WTC11 (cell line): ENCODE data around the gene PKP1. TPM values are rescaled to one million over a fixed set of nuclear protein-coding genes. Genes with fewer than 3 reads are reported as not detected.
A peak's percentile ranks its signal among the peaks of the same experiment; 100 is the strongest.
"Not testable (repeated sequence)": the region's sequence is repeated elsewhere in the genome, so short reads cannot be mapped to it uniquely, and the experiment has no call there.

Source experiments
- ATAC-seq: fragments of 200-7000 bp; cut with Tn5 transposase; 2 replicates; pipeline ENCODE4 v1.10.0; 2021; ENCODE audit warnings: mild to moderate bottlenecking, moderate library complexity
- Bru-seq: library from RNA; stranded (reverse); fragments of 400-500 nt; gene quantifications from one replicate; lab custom pipeline; 2021; lab: Mats Ljungman, UMichigan
- CTCF ChIA-PET: fragments of 300-600 bp; sonication (Branson Sonifier 250); formaldehyde crosslinking; loops from one replicate; lab custom pipeline; 2021; ENCODE audit warnings: antibody characterized with exemption; lab: Charles Lee
- POLR2A ChIA-PET: fragments of 350-600 bp; sonication (Branson Sonifier 250); formaldehyde crosslinking; loops from one replicate; lab custom pipeline; 2021; ENCODE audit warnings: antibody characterized with exemption; lab: Charles Lee
- DNase-seq: peaks from one replicate; pipeline ENCODE4 v3.0.0; 2021; ENCODE audit warnings: low spot score
- H3K27ac Mint-ChIP-seq: 2 replicates; pipeline ENCODE4 v1.8.0; 2021; ENCODE audit warnings: mixed read lengths
- H3K27me3 Mint-ChIP-seq: 2 replicates; pipeline ENCODE4 v1.8.0; 2021; ENCODE audit warnings: low read depth, mild to moderate bottlenecking, moderate library complexity, mixed read lengths
- H3K36me3 Mint-ChIP-seq: 2 replicates; pipeline ENCODE4 v1.8.0; 2021; ENCODE audit warnings: mixed read lengths
- H3K4me1 Mint-ChIP-seq: 2 replicates; pipeline ENCODE4 v1.8.0; 2022; ENCODE audit warnings: mixed read lengths
- H3K4me3 Mint-ChIP-seq: 2 replicates; pipeline ENCODE4 v1.8.0; 2021; ENCODE audit warnings: mild to moderate bottlenecking, moderate library complexity, mixed read lengths
- H3K9me3 Mint-ChIP-seq: 2 replicates; pipeline ENCODE4 v1.8.0; 2021; ENCODE audit warnings: mixed read lengths
- ETV6 ChIP-seq: sonication (generic); formaldehyde crosslinking; IDR thresholded peaks from 2 replicates; pipeline ENCODE4 v1.8.1; 2022; ENCODE audit warnings: mild to moderate bottlenecking, missing genetic modification reagents
- GABPB1 ChIP-seq: sonication (generic); formaldehyde crosslinking; IDR thresholded peaks from 2 replicates; pipeline ENCODE4 v1.8.1; 2023; ENCODE audit warnings: mild to moderate bottlenecking, missing genetic modification reagents
- IRF2 ChIP-seq: sonication (generic); formaldehyde crosslinking; IDR thresholded peaks from 2 replicates; pipeline ENCODE4 v1.8.0; 2022; ENCODE audit warnings: low read depth, missing genetic modification reagents, borderline replicate concordance
- JUN ChIP-seq: sonication (generic); formaldehyde crosslinking; IDR thresholded peaks from 2 replicates; pipeline ENCODE4 v1.8.0; 2023; ENCODE audit warnings: mild to moderate bottlenecking, missing genetic modification reagents
- NFATC4 ChIP-seq: fragments of 250-450 bp; sonication (Bioruptor Pico); IDR thresholded peaks from 2 replicates; pipeline ENCODE4 v1.9.0; 2021; ENCODE audit warnings: mild to moderate bottlenecking
- NFE2L1 ChIP-seq: sonication (generic); formaldehyde crosslinking; IDR thresholded peaks from 2 replicates; pipeline ENCODE4 v1.8.1; 2023; ENCODE audit warnings: missing genetic modification reagents
- NFYB ChIP-seq: sonication (generic); formaldehyde crosslinking; conservative IDR thresholded peaks from 2 replicates; pipeline ENCODE4 v1.8.0; 2022; ENCODE audit warnings: low read depth, missing genetic modification reagents
- SMAD4 ChIP-seq: sonication (generic); formaldehyde crosslinking; IDR thresholded peaks from 2 replicates; pipeline ENCODE4 v1.8.0; 2022; ENCODE audit warnings: mild to moderate bottlenecking, missing genetic modification reagents
- TEAD1 ChIP-seq: sonication (generic); formaldehyde crosslinking; IDR thresholded peaks from 2 replicates; pipeline ENCODE4 v1.8.0; 2022; ENCODE audit warnings: mild to moderate bottlenecking, missing genetic modification reagents
- ZBTB21 ChIP-seq: sonication (generic); formaldehyde crosslinking; IDR thresholded peaks from 2 replicates; pipeline ENCODE4 v1.8.1; 2023; ENCODE audit warnings: mild to moderate bottlenecking, missing genetic modification reagents, borderline replicate concordance
- ZNF317 ChIP-seq: sonication (generic); formaldehyde crosslinking; IDR thresholded peaks from 2 replicates; pipeline ENCODE4 v1.8.1; 2023; ENCODE audit warnings: low read depth, mild to moderate bottlenecking, moderate library complexity, missing genetic modification reagents, borderline replicate concordance
- long read RNA-seq, 3 experiments: library from RNA in 1 of 3; library from capped mRNA in 1 of 3; library from polyadenylated mRNA in 1 of 3; unstranded in 2 of 3; stranded (forward) in 1 of 3; transcript quantifications; one replicate each; pipeline ENCODE4 v2.0.0, GENCODE V29; 2021
- total RNA-seq: library from RNA; stranded (reverse); gene quantifications from 3 replicates; pipeline ENCODE4 v1.2.3, GENCODE V29; 2021
- TF ChIP-seq, protein P1 (sequence below): sonication (generic); formaldehyde crosslinking; IDR thresholded peaks from 2 replicates; pipeline ENCODE4 v1.8.0; 2022; ENCODE audit warnings: missing genetic modification reagents
- TF ChIP-seq, protein P2 (sequence below): sonication (generic); formaldehyde crosslinking; IDR thresholded peaks from 2 replicates; pipeline ENCODE4 v1.8.0; 2022; ENCODE audit warnings: mild to moderate bottlenecking, missing genetic modification reagents
- TF ChIP-seq, protein P3 (sequence below): sonication (generic); formaldehyde crosslinking; IDR thresholded peaks from 2 replicates; pipeline ENCODE4 v1.8.1; 2022; ENCODE audit warnings: mild to moderate bottlenecking, moderate library complexity, missing genetic modification reagents
- TF ChIP-seq, protein P4 (sequence below): sonication (generic); formaldehyde crosslinking; IDR thresholded peaks from 2 replicates; pipeline ENCODE4 v1.8.1; 2023; ENCODE audit warnings: mild to moderate bottlenecking, missing genetic modification reagents
- TF ChIP-seq, protein P5 (sequence below): sonication (generic); formaldehyde crosslinking; IDR thresholded peaks from 2 replicates; pipeline ENCODE4 v1.8.0; 2022; ENCODE audit warnings: mild to moderate bottlenecking, missing genetic modification reagents
- TF ChIP-seq, protein P6 (sequence below): fragments of 250-450 bp; sonication (Bioruptor Pico); IDR thresholded peaks from 2 replicates; pipeline ENCODE4 v2.1.2; 2022; ENCODE audit warnings: mild to moderate bottlenecking, moderate library complexity

The PKP1 gene, protein sequence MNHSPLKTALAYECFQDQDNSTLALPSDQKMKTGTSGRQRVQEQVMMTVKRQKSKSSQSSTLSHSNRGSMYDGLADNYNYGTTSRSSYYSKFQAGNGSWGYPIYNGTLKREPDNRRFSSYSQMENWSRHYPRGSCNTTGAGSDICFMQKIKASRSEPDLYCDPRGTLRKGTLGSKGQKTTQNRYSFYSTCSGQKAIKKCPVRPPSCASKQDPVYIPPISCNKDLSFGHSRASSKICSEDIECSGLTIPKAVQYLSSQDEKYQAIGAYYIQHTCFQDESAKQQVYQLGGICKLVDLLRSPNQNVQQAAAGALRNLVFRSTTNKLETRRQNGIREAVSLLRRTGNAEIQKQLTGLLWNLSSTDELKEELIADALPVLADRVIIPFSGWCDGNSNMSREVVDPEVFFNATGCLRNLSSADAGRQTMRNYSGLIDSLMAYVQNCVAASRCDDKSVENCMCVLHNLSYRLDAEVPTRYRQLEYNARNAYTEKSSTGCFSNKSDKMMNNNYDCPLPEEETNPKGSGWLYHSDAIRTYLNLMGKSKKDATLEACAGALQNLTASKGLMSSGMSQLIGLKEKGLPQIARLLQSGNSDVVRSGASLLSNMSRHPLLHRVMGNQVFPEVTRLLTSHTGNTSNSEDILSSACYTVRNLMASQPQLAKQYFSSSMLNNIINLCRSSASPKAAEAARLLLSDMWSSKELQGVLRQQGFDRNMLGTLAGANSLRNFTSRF
- total RNA-seq, result 0.18 to 0.41 TPM (median 0.24 TPM) in 3 replicates
- percentile 7 among the genes with signal in this experiment for Bru-seq, nascent RNA
- long read RNA-seq, experiment 1, result 0 reads
- long read RNA-seq, experiment 2, result 0 reads
- long read RNA-seq, experiment 3, result 0 reads

DNA sequence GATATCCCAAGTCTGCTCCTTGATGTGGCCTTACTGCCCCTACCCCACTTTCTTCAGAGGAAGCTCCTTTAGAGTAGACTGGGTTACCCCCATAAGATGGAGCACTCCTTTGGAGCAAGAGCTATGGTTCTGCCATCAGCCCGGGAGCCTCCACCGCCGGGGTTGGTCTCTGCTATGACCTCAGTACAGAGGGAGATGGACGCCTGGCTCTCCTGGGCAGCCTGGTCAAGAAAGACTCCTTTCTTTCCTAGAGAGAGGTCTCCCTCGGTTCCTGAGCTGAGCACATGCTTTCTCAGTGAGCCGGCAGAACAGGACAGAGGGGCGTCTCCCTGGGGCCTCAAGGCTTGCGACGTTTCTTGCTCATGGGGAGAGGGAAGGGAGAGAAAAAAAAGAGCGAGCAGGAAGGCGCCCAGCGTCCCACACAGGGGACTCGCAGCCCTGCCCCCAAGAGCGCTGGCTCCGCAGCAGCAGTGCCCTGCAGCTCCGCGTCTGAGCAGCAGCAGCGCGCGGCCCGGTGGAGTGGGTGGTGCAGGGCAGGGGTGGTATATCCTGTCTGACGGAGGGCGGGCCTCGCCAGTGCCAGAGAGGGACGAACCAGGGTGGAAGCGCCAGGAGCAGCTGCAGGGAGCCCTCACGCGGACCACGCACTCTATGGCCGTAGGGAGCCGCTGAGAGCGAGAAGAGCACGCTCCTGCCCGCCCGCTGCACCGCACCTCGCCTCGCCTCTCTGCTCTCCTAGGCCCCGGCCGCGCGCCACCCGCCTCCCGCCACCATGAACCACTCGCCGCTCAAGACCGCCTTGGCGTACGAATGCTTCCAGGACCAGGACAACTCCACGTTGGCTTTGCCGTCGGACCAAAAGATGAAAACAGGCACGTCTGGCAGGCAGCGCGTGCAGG lies at the start of gene PKP1:
TSS of gene PKP1 (plus strand) at position 576 of the 899 bp plus-strand sequence. CDS start at position 773, 197 bp downstream.
- DNase-seq (peak; percentile 44), ATAC-seq (peak; percentile 83)
- no peak within 1 kb of the TSS for H3K27ac Mint-ChIP-seq
- TF ChIP-seq IRF2 (no peak), NFE2L1 (CRISPR knock-in tag) (peak; percentile 48; the same call in 1 of the 2 replicates), ETV6 (0 out of 2 replicates have a peak, but pooled peaks have one; percentile 15), TEAD1 (CRISPR knock-in tag) (peak; percentile 16)
- TF ChIP-seq, protein P1, sequence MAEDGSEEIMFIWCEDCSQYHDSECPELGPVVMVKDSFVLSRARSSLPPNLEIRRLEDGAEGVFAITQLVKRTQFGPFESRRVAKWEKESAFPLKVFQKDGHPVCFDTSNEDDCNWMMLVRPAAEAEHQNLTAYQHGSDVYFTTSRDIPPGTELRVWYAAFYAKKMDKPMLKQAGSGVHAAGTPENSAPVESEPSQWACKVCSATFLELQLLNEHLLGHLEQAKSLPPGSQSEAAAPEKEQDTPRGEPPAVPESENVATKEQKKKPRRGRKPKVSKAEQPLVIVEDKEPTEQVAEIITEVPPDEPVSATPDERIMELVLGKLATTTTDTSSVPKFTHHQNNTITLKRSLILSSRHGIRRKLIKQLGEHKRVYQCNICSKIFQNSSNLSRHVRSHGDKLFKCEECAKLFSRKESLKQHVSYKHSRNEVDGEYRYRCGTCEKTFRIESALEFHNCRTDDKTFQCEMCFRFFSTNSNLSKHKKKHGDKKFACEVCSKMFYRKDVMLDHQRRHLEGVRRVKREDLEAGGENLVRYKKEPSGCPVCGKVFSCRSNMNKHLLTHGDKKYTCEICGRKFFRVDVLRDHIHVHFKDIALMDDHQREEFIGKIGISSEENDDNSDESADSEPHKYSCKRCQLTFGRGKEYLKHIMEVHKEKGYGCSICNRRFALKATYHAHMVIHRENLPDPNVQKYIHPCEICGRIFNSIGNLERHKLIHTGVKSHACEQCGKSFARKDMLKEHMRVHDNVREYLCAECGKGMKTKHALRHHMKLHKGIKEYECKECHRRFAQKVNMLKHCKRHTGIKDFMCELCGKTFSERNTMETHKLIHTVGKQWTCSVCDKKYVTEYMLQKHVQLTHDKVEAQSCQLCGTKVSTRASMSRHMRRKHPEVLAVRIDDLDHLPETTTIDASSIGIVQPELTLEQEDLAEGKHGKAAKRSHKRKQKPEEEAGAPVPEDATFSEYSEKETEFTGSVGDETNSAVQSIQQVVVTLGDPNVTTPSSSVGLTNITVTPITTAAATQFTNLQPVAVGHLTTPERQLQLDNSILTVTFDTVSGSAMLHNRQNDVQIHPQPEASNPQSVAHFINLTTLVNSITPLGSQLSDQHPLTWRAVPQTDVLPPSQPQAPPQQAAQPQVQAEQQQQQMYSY (CRISPR knock-in tag), result no peak
- TF ChIP-seq, protein P2, sequence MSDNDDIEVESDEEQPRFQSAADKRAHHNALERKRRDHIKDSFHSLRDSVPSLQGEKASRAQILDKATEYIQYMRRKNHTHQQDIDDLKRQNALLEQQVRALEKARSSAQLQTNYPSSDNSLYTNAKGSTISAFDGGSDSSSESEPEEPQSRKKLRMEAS (CRISPR knock-in tag), result peak; percentile 73; the same call in 1 of the 2 replicates
- TF ChIP-seq, protein P3, sequence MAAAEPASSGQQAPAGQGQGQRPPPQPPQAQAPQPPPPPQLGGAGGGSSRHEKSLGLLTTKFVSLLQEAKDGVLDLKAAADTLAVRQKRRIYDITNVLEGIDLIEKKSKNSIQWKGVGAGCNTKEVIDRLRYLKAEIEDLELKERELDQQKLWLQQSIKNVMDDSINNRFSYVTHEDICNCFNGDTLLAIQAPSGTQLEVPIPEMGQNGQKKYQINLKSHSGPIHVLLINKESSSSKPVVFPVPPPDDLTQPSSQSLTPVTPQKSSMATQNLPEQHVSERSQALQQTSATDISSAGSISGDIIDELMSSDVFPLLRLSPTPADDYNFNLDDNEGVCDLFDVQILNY (CRISPR knock-in tag), result 0 out of 2 replicates have a peak, but pooled peaks have one; percentile 52
- TF ChIP-seq, protein P4, sequence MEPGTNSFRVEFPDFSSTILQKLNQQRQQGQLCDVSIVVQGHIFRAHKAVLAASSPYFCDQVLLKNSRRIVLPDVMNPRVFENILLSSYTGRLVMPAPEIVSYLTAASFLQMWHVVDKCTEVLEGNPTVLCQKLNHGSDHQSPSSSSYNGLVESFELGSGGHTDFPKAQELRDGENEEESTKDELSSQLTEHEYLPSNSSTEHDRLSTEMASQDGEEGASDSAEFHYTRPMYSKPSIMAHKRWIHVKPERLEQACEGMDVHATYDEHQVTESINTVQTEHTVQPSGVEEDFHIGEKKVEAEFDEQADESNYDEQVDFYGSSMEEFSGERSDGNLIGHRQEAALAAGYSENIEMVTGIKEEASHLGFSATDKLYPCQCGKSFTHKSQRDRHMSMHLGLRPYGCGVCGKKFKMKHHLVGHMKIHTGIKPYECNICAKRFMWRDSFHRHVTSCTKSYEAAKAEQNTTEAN (CRISPR knock-in tag), result no peak
- TF ChIP-seq, protein P5, sequence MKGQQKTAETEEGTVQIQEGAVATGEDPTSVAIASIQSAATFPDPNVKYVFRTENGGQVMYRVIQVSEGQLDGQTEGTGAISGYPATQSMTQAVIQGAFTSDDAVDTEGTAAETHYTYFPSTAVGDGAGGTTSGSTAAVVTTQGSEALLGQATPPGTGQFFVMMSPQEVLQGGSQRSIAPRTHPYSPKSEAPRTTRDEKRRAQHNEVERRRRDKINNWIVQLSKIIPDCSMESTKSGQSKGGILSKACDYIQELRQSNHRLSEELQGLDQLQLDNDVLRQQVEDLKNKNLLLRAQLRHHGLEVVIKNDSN (CRISPR knock-in tag), result 0 out of 2 replicates have a peak, but pooled peaks have one; percentile 26
- H3K9me3 Mint-ChIP-seq, result no peaks in the 10 kb centered on the region
- H3K27me3 Mint-ChIP-seq, result peaks cover 45% of the 10 kb centered on the region
- no peaks in the 10 kb centered on the region for H3K36me3 Mint-ChIP-seq
- CTCF ChIA-PET, result interaction anchor here (0.6 to 2.8 kb wide), 17 partner anchors 9 to 230 kb away, joined by 3 to 12 read pairs (median 5); no protein-coding TSS in a partner anchor
- peak within 1 kb of the TSS; percentile 63 for H3K4me3 Mint-ChIP-seq
- H3K4me1 Mint-ChIP-seq, result peaks cover 13% of the 10 kb centered on the region
- POLR2A ChIA-PET, result no interaction called here

DNA sequence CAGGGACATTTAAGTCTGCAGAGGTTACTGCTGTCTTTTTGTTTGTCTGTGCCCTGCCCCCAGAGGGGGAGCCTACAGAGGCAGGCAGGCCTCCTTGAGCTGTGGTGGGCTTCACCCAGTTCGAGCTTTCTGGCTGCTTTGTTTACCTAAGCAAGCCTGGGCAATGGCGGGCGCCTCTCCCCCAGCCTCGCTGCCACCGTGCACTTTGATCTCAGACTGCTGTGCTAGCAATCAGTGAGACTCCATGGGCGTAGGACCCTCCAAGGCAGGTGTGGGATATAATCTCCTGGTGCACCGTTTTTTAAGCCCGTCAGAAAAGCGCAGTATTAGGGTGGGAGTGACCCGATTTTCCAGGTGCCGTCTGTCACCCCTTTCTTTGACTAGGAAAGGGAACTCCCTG lies 43.7 kb upstream of the PKP1 start:
- Mint-ChIP-seq H3K27me3 (peaks cover 19% of the 10 kb centered on the region), H3K9me3 (peaks cover 19% of the 10 kb centered on the region), H3K36me3 (peaks cover 13% of the 10 kb centered on the region)
- DNase-seq, POLR2A ChIA-PET, H3K4me1 Mint-ChIP-seq, CTCF ChIA-PET, H3K27ac Mint-ChIP-seq, ATAC-seq, H3K4me3 Mint-ChIP-seq: not testable (repeated sequence)

DNA sequence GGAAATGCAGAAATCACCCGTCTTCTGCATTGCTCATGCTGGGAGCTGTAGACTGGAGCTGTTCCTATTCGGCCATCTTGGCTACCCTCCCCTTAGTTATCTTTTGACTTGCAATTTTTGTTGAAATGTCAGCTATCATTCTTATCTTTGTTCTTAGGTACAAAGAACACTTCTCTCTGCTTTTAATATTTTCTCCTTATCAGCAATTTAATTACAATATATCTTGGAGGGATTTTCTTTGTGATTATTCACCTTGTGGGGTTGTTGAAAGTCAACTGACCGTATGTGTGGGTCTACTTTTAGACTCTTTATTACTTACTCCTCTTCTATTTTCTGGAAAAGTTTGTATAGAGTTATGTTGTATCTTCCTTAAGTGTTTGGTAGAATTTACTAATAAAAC lies 43.1 kb upstream of the PKP1 start:
- H3K4me3 Mint-ChIP-seq, result no peak overlapping the region
- no peak for DNase-seq
- peaks cover 19% of the 10 kb centered on the region for H3K9me3 Mint-ChIP-seq
- no peaks in the 10 kb centered on the region for H3K4me1 Mint-ChIP-seq
- peaks cover 13% of the 10 kb centered on the region for H3K36me3 Mint-ChIP-seq
- POLR2A ChIA-PET, result no interaction called here
- CTCF ChIA-PET, result no interaction called here
- peaks cover 19% of the 10 kb centered on the region for H3K27me3 Mint-ChIP-seq
- H3K27ac Mint-ChIP-seq, result no peak overlapping the region
- no peak for ATAC-seq
- TF ChIP-seq NFATC4 (CRISPR knock-in tag) (no peak), ETV6 (no peak), NFYB (CRISPR knock-in tag) (no peak), GABPB1 (CRISPR knock-in tag) (no peak), ZBTB21 (CRISPR knock-in tag) (no peak), ZNF317 (CRISPR knock-in tag) (no peak), JUN (CRISPR knock-in tag) (no peak), SMAD4 (CRISPR knock-in tag) (no peak)
- TF ChIP-seq, protein P6, sequence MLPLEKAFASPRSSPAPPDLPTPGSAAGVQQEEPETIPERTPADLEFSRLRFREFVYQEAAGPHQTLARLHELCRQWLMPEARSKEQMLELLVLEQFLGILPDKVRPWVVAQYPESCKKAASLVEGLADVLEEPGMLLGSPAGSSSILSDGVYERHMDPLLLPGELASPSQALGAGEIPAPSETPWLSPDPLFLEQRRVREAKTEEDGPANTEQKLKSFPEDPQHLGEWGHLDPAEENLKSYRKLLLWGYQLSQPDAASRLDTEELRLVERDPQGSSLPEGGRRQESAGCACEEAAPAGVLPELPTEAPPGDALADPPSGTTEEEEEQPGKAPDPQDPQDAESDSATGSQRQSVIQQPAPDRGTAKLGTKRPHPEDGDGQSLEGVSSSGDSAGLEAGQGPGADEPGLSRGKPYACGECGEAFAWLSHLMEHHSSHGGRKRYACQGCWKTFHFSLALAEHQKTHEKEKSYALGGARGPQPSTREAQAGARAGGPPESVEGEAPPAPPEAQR (CRISPR knock-in tag), result no peak
- TF ChIP-seq, protein P5 (CRISPR knock-in tag), result no peak
